ENCODE measurements around the gene VGLL4. TPM values are rescaled to one million over a fixed set of nuclear protein-coding genes. Genes with fewer than 3 reads are reported as not detected.
A peak's percentile ranks its signal among the peaks of the same experiment; 100 is the strongest.

Gene VGLL4
- polyA plus RNA-seq, 3 donors, result 8.5 to 13.2 (median 10.0) TPM

DNA sequence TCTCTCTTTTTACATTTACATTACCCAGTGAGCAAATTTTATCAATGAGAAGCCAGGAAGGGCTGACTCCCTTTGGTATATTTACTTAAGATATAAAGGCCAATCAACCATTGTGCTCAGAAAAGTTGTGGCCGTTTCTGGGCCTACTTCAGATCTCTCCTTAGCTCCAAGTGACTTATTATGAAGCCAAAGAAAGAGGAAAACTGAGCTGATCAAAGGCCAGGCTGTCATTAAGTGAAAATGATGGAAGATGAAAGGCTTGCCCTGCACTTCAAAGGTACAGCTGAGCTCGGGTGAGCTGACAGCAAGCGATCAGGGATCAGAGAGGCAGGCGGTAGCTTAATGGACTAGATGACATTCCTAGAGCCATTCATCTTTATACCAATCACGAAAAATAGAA is 24.8 kb downstream of the VGLL4 start:
- no peak overlapping the region for H3K4me3 ChIP-seq (replicated peaks in 1 of 3; ENCODE audit: low read depth in 2 of 3, low read length in 3 of 3)
- TF ChIP-seq, protein P1, sequence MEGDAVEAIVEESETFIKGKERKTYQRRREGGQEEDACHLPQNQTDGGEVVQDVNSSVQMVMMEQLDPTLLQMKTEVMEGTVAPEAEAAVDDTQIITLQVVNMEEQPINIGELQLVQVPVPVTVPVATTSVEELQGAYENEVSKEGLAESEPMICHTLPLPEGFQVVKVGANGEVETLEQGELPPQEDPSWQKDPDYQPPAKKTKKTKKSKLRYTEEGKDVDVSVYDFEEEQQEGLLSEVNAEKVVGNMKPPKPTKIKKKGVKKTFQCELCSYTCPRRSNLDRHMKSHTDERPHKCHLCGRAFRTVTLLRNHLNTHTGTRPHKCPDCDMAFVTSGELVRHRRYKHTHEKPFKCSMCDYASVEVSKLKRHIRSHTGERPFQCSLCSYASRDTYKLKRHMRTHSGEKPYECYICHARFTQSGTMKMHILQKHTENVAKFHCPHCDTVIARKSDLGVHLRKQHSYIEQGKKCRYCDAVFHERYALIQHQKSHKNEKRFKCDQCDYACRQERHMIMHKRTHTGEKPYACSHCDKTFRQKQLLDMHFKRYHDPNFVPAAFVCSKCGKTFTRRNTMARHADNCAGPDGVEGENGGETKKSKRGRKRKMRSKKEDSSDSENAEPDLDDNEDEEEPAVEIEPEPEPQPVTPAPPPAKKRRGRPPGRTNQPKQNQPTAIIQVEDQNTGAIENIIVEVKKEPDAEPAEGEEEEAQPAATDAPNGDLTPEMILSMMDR (IDR thresholded peaks at IDR 0.05), result no peak
- no peaks in the 10 kb centered on the region for H3K4me1 ChIP-seq (ENCODE audit: control insufficient read depth in 1 of 2, insufficient read depth in 2 of 2, low read length in 2 of 2)
- no peak overlapping the region for H2AFZ ChIP-seq (ENCODE audit: insufficient read depth, low read depth, low read length, poor library complexity, severe bottlenecking)
- H3K4me2 ChIP-seq (replicated peaks; ENCODE audit: extremely low read depth, low read length, poor library complexity, severe bottlenecking), result no peak overlapping the region
- H3K4me1 Mint-ChIP-seq, result peaks cover 37% of the 10 kb centered on the region
- peaks cover 98% of the 10 kb centered on the region for H3K79me2 ChIP-seq (ENCODE audit: insufficient read depth, low read length)
- no peak overlapping the region for H3K4me3 Mint-ChIP-seq
- H3K9me3 Mint-ChIP-seq, result no peaks in the 10 kb centered on the region
- H3K27ac ChIP-seq (ENCODE audit: low read depth in 1 of 2, low read length in 2 of 2), result peak overlapping the region in 1 of 2 donors; percentile 1
- H3K27me3 Mint-ChIP-seq (ENCODE audit: low read depth in 3 of 3), result peaks cover 0 to 1% (median 0%) of the 10 kb centered on the region in 3 donors
- peaks cover 2 to 11% of the 10 kb centered on the region in 2 donors for H3K36me3 Mint-ChIP-seq
- no peaks in the 10 kb centered on the region for H3K9me3 ChIP-seq (replicated peaks in 1 of 2; ENCODE audit: control insufficient read depth in 1 of 2, insufficient read depth in 1 of 2, low read length in 2 of 2)
- intact Hi-C loops (cut with micrococcal nuclease), result no loop called here
- no peaks in the 10 kb centered on the region for H3K36me3 ChIP-seq (replicated peaks in 1 of 2; ENCODE audit: control insufficient read depth in 1 of 2, insufficient read depth in 2 of 2, low read length in 2 of 2)
- no peak for DNase-seq
- peaks cover 91% of the 10 kb centered on the region for H4K20me1 ChIP-seq (ENCODE audit: insufficient read depth, low read length)
- WGBS (ENCODE audit: insufficient coverage), result no CpG with 5 or more reads among the region's 5 CpGs
- H3K27me3 ChIP-seq (ENCODE audit: control insufficient read depth in 2 of 2, insufficient read depth in 2 of 2, low read length in 2 of 2), result no peaks in the 10 kb centered on the region
- no peak overlapping the region for H3K9ac ChIP-seq (ENCODE audit: insufficient read depth, low read length, poor library complexity, severe bottlenecking)
- no peak overlapping the region for H3K27ac Mint-ChIP-seq

DNA sequence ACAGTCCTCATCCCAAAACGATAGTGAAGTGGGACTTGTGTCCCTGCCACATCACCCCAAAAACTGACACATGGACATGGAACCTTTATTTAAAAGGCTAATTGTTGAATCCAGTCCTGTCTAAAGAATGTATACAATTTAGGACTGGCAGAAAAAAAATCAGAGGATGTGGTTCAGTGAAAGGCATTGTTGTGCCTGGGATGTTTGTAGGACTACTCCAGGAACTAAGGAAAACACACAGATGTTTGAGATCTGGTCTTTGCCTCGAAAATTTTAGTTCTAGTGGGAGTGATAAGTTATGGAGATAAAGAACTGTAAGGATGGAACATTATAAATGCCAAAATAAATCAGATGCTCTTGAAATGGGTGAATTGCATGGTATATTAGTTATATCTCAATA is 27.2 kb downstream of the VGLL4 start:
- Histone ChIP-seq H3K4me1 (ENCODE audit: control insufficient read depth in 1 of 2, insufficient read depth in 2 of 2, low read length in 2 of 2) (no peaks in the 10 kb centered on the region), H3K27me3 (ENCODE audit: control insufficient read depth in 2 of 2, insufficient read depth in 2 of 2, low read length in 2 of 2) (no peaks in the 10 kb centered on the region), H4K20me1 (ENCODE audit: insufficient read depth, low read length) (peaks cover 89% of the 10 kb centered on the region), H3K4me3 (replicated peaks in 1 of 3; ENCODE audit: low read depth in 2 of 3, low read length in 3 of 3) (no peak overlapping the region), H3K9me3 (replicated peaks in 1 of 2; ENCODE audit: control insufficient read depth in 1 of 2, insufficient read depth in 1 of 2, low read length in 2 of 2) (no peaks in the 10 kb centered on the region), H2AFZ (ENCODE audit: insufficient read depth, low read depth, low read length, poor library complexity, severe bottlenecking) (no peak overlapping the region), H3K27ac (ENCODE audit: low read depth in 1 of 2, low read length in 2 of 2) (no peak overlapping the region), H3K79me2 (ENCODE audit: insufficient read depth, low read length) (peaks cover 97% of the 10 kb centered on the region), H3K9ac (ENCODE audit: insufficient read depth, low read length, poor library complexity, severe bottlenecking) (no peak overlapping the region), H3K4me2 (replicated peaks; ENCODE audit: extremely low read depth, low read length, poor library complexity, severe bottlenecking) (no peak overlapping the region), H3K36me3 (replicated peaks in 1 of 2; ENCODE audit: control insufficient read depth in 1 of 2, insufficient read depth in 2 of 2, low read length in 2 of 2) (peaks cover 0 to 5% of the 10 kb centered on the region in 2 donors)
- Mint-ChIP-seq H3K27ac (peak overlapping the region in 1 of 7 donors; percentile 43), H3K27me3 (ENCODE audit: low read depth in 3 of 3) (peaks cover 0 to 1% (median 0%) of the 10 kb centered on the region in 3 donors), H3K4me3 (no peak overlapping the region), H3K9me3 (no peaks in the 10 kb centered on the region), H3K36me3 (peaks cover 2 to 19% of the 10 kb centered on the region in 2 donors), H3K4me1 (peaks cover 22% of the 10 kb centered on the region)
- intact Hi-C loops (cut with micrococcal nuclease), result no loop called here
- 100% methylated on average over 1 of the region's 2 CpGs for WGBS (ENCODE audit: insufficient coverage)
- TF ChIP-seq, protein P1 (IDR thresholded peaks at IDR 0.05), result no peak
- no peak for DNase-seq
